ENCODE data around the gene DNAJC8. TPM values are rescaled to one million over a fixed set of nuclear protein-coding genes. Genes with fewer than 3 reads are reported as not detected.

DNAJC8 gene
- total and polyA plus RNA-seq, 10 of the 15 experiments (the other 5 are each of a cell fraction or from before 2014, with no cell fraction given) = 91.2 to 296 (median 152) TPM

GRCh38 chr1:28160782-28161266 lies 72.0 kb downstream of the DNAJC8 start:
- H3K79me2 ChIP-seq (ENCODE audit: control insufficient read depth, insufficient read depth, low read length) = no peaks in the 10 kb centered on the region
- no peaks in the 10 kb centered on the region; the same call in 1 of the 2 replicates for H3K4me1 ChIP-seq (ENCODE audit: control insufficient read depth, insufficient read depth, low read length)
- BruUV-seq (replicated peaks) = no TSS peak
- H2AFZ ChIP-seq (ENCODE audit: control insufficient read depth, low read depth, low read length) = no peak overlapping the region
- in situ Hi-C loops (cut with MboI) = no loop called here
- intact Hi-C loops (cut with micrococcal nuclease; ENCODE audit: unreplicated experiment) = no loop called here
- H3K27me3 ChIP-seq (replicated peaks in 1 of 2; ENCODE audit: control insufficient read depth in 2 of 2, insufficient read depth in 2 of 2, low read length in 1 of 2) = no peaks in the 10 kb centered on the region
- ChIA-PET CTCF (interaction anchor here (0.6 to 2.1 kb wide), 10 partner anchors 13 to 72 kb away, joined by 3 to 10 read pairs (median 4); partner anchors contain the start of gene EYA3), SMC1A (ENCODE audit: uncharacterized antibody, unreplicated experiment) (interaction anchor here (0.6 to 4.8 kb wide), 12 partner anchors 9 to 212 kb away, joined by 3 to 33 read pairs (median 6); no protein-coding TSS in a partner anchor), RAD21 (ENCODE audit: unreplicated experiment) (interaction anchor here (0.6 to 2.7 kb wide), 6 partner anchors 9 to 73 kb away, joined by 3 to 13 read pairs (median 3); no protein-coding TSS in a partner anchor), POLR2A (interaction anchor here (0.6 to 2.8 kb wide), 4 partner anchors 9 to 359 kb away, joined by 3 to 9 read pairs (median 4); no protein-coding TSS in a partner anchor)
- H4K20me1 ChIP-seq (ENCODE audit: control insufficient read depth, insufficient read depth) = no peaks in the 10 kb centered on the region; the same call in 1 of the 2 replicates
- no peaks in the 10 kb centered on the region; the same call in 2 of the 3 replicates for H3K9me3 ChIP-seq (replicated peaks; ENCODE audit: control insufficient read depth, insufficient read depth, low read length)
- no peak; the same call in 2 of the 3 replicates for ATAC-seq
- FAIRE-seq = no peak
- 100% methylated on average over 5 of the region's 5 CpGs for WGBS (ENCODE audit: insufficient coverage, insufficient replicate concordance, low lambda C conversion rate, missing lambda C conversion rate)
- H3K36me3 ChIP-seq (ENCODE audit: control insufficient read depth in 2 of 2, insufficient read depth in 2 of 2, low read length in 1 of 2) = peaks cover 0 to 7% of the 10 kb centered on the region in 2 experiments; a peak in 2 of 4 replicates
- no peak overlapping the region for H3K4me2 ChIP-seq (ENCODE audit: control insufficient read depth, insufficient read depth)
- no peak overlapping the region for H3K9ac ChIP-seq (ENCODE audit: control insufficient read depth, insufficient read depth, low read length)
- no peak for DNase-seq (ENCODE audit: low read depth, low spot score)
- H3K4me3 ChIP-seq = no peak overlapping the region
- no peak overlapping the region for H3K27ac ChIP-seq (ENCODE audit: control insufficient read depth, insufficient read depth)
- TF ChIP-seq ZNF274 (IDR thresholded peaks at IDR 0.05; ENCODE audit: insufficient read depth, insufficient read length) (no peak), CEBPZ (IDR thresholded peaks at IDR 0.05; ENCODE audit: low read depth, low read length) (no peak), MYC (IDR thresholded peaks at IDR 0.05; ENCODE audit: insufficient read depth, insufficient read length, insufficient replicate concordance, low read length, severe bottlenecking) (no peak), E2F4 (IDR thresholded peaks at IDR 0.05; ENCODE audit: low read depth, low read length) (no peak), CHD1 (IDR thresholded peaks at IDR 0.05; ENCODE audit: low read depth, low read length) (no peak), CTCF (IDR thresholded peaks at IDR 0.05 in 2 of 3, conservative IDR thresholded peaks at IDR 0.05 in 1 of 3; ENCODE audit: control insufficient read depth in 2 of 3, extremely low read depth in 1 of 3, insufficient read depth in 1 of 3, low read depth in 3 of 3, low read length in 3 of 3) (no peak), IRF3 (IDR thresholded peaks at IDR 0.05) (no peak), NBN (IDR thresholded peaks at IDR 0.05) (no peak)
- TF ChIP-seq, protein P1, sequence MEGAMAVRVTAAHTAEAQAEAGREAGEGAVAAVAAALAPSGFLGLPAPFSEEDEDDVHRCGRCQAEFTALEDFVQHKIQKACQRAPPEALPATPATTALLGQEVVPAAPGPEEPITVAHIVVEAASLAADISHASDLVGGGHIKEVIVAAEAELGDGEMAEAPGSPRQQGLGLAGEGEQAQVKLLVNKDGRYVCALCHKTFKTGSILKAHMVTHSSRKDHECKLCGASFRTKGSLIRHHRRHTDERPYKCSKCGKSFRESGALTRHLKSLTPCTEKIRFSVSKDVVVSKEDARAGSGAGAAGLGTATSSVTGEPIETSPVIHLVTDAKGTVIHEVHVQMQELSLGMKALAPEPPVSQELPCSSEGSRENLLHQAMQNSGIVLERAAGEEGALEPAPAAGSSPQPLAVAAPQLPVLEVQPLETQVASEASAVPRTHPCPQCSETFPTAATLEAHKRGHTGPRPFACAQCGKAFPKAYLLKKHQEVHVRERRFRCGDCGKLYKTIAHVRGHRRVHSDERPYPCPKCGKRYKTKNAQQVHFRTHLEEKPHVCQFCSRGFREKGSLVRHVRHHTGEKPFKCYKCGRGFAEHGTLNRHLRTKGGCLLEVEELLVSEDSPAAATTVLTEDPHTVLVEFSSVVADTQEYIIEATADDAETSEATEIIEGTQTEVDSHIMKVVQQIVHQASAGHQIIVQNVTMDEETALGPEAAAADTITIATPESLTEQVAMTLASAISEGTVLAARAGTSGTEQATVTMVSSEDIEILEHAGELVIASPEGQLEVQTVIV (IDR thresholded peaks at IDR 0.05; ENCODE audit: borderline replicate concordance, partially characterized antibody) = no peak
- TF ChIP-seq, protein P2, sequence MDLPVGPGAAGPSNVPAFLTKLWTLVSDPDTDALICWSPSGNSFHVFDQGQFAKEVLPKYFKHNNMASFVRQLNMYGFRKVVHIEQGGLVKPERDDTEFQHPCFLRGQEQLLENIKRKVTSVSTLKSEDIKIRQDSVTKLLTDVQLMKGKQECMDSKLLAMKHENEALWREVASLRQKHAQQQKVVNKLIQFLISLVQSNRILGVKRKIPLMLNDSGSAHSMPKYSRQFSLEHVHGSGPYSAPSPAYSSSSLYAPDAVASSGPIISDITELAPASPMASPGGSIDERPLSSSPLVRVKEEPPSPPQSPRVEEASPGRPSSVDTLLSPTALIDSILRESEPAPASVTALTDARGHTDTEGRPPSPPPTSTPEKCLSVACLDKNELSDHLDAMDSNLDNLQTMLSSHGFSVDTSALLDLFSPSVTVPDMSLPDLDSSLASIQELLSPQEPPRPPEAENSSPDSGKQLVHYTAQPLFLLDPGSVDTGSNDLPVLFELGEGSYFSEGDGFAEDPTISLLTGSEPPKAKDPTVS (IDR thresholded peaks at IDR 0.05; ENCODE audit: low read depth, low read length) = no peak

Data from GM12878 (cell line).